H1 (cell line): ENCODE measurements around the gene HCAR1. TPM values are rescaled to one million over a fixed set of nuclear protein-coding genes. Genes with fewer than 3 reads are reported as not detected.

ENCODE experiments used
- BRCA1 ChIP-seq: IDR thresholded peaks from 2 replicates; pipeline ENCODE4 v1.6.1; 2012; ENCODE audit warnings: low read depth, low read length, improper control_type of control experiment
- KDM4A ChIP-seq: IDR thresholded peaks from one replicate; pipeline ENCODE4 v1.7.1; 2012; ENCODE audit warnings: low read depth, mild to moderate bottlenecking, moderate library complexity, low read length, inconsistent platforms; ENCODE audit not compliant: severe bottlenecking
- SP4 ChIP-seq: IDR thresholded peaks from 2 replicates; pipeline ENCODE4 v1.6.1; 2012; ENCODE audit warnings: low read length, inconsistent platforms
- polyA plus RNA-seq, 7 experiments: library from polyadenylated mRNA; depleted of rRNA in 3 of 7; stranded (reverse) in 5 of 7; unstranded in 2 of 7; fragments of >200 nt in 5 of 7; fragments of 200-250 nt in 2 of 7; gene quantifications; 1 replicate in 5 of 7; 2 replicates in 1 of 7; 4 replicates in 1 of 7; pipeline versions ENCODE4 v1.2.1 to v1.2.3, GENCODE V29; 2011 to 2013; ENCODE audit warnings: missing spikeins in 2 of 7, mixed read lengths in 2 of 7
- total RNA-seq: library from RNA; stranded (reverse); fragmentation: NEBNext Ultra II Directional; extraction: Animal tissue kit (Norgen Biotek cat#: 25700); gene quantifications from 2 replicates; pipeline ENCODE4 v1.2.1, GENCODE V29; 2021

The HCAR1 gene
- total and polyA plus RNA-seq, 2 of the 8 experiments (the other 6 are each of a cell fraction or from before 2014, with no cell fraction given): 0.02 TPM; not detected in 1

- TF ChIP-seq SP4: no peak
- TF ChIP-seq KDM4A: no peak
- TF ChIP-seq BRCA1: no peak
These were observed 24.1 kb upstream of the HCAR1 start (continued) for GRCh38 chr12:122754790-122755189.
